Measurements from ENCODE around the gene ANKRD33B.

The ANKRD33B gene

DNA sequence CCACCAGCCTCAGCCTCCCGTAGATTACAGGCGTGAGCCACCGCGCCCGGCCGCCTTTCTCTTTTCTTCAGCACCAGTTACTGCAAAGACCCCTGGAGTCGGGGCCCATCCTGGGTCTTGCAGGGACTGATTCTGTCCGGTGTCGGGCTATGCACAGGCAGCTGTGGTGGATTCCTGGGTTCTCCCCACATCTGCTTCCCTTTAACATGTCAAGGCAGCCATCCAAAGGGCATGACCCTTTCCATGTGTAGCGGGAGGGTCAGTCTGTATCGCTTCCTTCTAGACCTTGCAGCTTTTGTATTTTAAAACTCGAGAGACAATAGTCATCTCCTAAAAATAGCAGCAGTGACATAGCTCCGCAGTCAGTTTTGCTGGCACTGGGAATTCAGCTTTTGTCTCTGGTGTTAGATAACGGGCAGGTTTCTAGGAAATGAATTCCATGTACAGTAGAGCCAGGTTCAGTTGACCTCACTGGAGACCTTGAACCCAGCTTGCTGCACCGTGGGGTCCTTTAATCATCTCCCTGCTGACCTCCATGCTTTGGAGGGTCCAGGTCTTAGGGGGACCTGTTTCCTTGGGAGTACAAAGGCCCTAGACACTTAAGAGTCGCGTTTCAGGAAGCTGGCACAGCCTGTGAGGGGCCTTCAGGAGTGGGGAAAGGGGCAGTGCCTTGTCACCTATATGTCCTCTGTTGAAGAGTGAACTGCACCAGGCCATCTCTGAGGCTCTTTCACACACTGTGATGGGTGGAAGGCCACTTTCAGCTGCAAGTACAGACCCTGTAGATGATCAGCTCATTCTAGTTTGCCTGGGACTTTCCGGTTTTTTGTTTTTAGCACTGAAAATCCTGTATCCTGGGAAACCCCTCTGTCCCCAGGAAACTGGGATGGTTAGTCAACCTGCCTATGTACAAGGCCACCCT, 13.8 kb downstream of the ANKRD33B start:
- in situ Hi-C loops (cut with MboI; ENCODE audit: low sequenced_read_pairs) = no loop called here

DNA sequence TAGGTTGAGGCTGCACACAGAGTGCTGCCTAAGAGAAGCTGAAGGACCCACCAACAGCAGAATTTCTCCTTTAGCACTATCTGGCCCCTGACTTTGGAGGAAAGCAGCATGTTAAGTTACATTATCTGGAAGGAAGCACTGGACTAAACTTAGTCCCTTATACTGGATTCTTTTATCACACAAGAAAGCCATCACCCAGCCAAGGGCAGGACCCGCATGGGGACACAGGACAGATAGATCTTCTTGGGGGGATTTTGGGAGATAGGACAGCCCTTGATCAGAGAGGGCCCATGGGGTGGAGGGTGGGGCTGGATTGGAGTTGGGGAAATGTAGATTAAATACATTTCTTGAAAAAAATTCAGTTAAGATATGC, 14.4 kb downstream of the ANKRD33B start:
- in situ Hi-C loops (cut with MboI; ENCODE audit: low sequenced_read_pairs) = no loop called here

DNA sequence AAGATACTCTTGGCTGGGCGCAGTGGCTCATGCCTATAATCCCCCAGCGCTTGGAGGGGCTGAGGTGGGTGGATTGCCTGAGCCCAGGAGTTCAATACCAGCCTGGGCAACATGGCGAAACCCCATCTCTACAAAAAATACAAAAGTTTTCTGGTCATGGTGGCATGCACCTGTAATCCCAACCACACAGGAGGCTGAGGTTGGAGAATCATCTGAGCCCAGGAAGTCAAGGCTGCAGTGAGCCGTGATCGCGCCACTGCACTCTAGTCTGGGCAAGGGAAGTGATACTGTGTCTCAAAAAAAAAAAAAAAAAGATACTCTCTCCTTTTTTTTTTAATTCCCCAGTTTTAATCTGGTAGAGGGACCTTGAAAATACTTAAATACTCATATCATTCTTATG, 15.0 kb downstream of the ANKRD33B start:
- in situ Hi-C loops (cut with MboI; ENCODE audit: low sequenced_read_pairs) = no loop called here

DNA sequence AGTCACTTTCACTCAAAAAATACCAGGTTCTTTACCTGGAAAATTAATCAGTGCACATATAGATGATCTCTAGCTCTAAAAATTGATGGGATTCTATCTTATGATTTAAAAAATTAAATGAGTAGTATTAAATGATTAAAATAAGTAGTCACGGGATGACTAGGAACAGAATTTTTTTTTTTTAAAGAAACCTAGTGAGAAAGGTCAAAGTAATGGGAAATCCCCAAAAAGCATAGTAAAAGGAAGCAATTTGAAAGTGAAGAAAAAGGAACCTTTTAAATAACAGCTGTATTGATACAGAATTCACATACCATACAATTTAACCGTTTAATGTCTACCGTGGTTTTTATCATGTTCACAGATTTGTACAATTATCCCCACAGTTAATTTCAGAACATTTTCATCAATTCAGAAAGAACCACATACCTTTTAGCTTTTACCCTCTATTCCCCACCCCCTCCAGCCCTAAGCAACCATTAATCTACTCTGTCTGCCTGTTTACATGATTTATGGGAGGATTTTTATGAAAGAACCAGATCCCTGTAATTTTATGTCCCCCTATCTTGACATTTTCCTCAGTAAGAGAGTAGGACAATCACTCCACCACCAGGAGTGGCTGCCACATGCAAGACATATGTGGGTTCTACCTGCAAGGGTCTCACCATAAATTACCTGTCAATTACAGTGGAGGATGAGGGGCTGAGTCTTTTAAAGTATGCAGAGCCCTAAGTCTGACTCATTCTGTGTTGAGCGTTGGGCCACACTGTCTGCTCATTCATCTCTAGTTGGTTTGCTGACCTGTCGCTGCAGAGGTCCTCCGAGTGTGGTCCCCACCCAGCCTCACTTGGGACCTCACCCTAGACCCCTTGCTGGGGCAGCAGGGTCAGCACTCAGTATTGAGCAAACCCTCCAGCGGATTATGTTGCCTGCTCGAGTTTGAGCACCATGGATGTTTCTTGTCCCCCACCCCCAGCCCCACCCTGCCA, 16.0 kb downstream of the ANKRD33B start:
- in situ Hi-C loops (cut with MboI; ENCODE audit: low sequenced_read_pairs) = no loop called here

DNA sequence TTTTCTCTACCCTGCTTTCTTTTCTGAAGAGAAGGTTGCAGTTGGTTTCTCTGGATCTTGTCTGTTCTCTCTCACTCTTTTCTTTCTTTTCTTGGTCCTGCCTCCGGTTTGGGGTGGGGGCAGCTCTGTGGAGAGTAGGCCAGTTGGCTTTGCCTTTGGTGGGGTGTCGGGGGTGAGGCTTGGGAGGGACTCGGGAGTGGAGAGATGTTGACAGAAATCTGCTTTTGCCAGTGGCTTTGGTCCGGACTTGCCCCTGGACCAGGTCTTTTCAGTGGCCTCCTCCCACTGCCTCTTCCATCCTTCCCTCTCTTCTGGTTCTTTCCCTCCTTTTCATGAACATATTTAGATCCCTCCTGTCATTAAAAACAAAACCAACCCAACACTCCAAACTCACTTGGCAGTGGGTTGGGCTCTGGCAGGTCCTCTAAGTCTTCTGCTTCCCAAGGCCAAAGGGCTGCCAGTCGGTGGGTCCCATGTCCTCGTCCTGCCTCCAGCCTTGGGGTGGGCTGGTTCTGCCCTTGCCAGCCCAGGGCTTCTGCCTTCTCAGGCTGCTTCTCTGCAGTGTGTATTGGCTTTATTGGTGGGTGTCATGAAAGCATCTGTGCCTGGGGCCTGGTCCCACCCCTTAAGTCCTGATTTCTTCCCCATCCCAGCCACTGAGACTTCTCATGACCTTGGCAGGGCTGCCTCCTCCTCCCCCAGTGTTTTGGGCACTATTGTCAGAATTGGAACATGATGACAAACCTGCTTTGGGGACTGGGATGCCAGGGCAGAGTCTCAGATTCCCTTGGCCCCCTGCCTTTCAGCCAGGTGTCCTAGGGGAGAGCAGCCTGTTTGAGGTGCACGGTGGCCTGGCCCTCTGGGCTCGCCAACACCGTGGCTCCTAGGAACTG, 16.9 kb downstream of the ANKRD33B start:
- in situ Hi-C loops (cut with MboI; ENCODE audit: low sequenced_read_pairs) = no loop called here

DNA sequence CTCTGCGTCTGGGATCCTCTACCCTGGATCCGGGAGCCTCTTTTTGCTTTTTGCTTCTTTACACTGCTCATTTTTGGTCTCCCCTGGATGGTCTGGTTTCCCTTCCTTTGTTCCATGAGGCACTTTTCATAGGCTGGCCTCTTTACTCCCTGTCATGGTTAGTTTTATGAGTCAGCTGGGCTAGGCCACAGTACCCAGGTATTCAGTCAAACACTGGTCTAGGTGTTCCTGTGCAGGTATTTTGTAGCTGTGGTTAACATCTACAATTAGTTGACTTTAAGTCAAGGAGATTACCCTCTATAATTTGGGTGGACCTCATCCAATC, 17.5 kb downstream of the ANKRD33B start:
- in situ Hi-C loops (cut with MboI; ENCODE audit: low sequenced_read_pairs) = no loop called here

DNA sequence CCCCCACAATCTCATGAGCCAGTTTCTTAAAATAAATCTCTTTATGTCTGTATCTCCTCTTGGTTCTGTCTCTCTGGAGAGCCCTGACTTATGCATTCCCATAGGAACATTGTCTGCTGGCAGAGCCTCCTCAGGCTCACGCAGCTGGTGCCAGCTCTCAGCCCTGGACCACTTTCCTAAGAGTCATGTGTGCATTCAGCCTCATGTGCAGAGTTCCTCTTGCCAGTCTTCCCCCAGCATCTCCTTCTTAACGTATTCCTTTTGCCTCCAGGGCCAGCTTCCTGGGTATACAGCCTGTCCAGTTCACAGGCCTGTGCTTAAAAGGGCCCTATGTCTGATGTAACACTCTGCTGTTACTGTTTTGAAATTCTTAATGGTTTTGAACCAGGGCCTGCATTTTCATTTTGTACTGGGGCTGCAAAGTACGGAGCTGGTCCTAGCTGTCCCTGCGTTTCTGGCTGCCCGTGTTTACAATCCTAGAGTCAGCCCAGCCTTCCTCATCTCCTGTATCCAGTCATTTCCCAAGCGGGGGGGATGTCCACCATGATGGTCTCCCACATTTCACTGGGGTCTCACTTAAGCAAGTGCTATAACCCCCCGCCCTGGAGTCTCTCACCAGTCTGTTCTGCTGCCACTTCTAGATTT, 18.1 kb downstream of the ANKRD33B start:
- in situ Hi-C loops (cut with MboI; ENCODE audit: low sequenced_read_pairs) = no loop called here

DNA sequence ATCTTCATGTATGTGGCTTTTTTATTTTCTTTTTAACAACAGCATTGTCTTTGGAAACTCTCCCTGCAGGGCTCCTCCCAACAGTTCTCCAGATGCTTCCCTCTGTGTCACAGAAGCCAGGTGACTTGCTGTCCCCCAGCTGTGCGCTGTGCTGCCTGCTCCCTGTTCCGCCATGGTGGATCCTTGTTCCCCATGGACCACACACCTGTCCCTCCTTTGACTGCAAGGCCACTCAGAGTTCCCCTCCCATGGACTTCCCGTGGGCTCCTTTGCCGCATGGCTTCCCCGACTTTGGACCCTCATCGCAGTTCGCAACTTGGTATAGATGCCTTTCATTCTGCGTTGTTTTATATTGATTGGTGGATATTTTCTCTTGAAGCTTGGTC, 18.6 kb downstream of the ANKRD33B start:
- in situ Hi-C loops (cut with MboI; ENCODE audit: low sequenced_read_pairs) = no loop called here

DNA sequence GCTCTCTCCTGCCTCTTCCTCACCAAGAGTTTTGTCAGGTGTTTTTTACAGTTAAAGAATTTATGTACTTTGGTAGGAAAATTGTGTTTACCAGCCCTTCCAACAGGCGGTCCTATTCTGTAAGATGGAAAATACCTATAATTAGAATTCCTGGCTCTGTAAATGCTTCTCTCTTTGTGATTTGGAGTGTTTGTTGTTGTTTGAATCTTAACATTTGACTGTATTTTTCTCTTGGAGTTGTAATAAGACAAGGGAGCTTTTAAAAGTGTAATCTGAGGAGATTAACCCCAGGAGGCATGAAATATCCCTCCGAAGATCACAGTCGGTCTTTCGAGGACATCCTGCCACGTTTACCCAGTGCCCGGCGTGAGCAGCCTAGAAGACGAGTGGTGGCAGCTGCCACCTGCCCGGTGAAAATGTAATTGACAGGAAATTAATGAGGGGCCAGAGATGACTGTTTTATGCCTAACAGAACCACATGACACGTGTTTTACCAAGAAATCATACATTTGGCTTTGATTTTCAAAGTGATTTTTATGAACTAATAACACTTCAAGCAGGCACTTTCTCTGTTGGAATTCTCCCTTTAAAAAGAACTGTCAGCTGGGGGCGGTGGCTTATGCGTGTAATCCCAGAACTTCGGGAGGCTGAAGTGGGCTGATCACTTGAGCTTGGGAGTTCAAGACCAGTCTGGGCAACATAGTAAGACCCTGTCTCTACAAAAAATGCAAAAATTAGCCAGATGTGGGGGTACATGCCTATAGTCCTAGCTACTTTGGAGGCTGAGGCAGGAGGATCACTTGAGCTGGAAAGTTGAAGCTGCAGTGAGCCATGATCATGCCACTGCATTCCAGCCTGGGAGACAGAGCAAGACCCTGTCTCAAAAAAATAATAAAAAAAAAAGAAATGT, 20.0 kb downstream of the ANKRD33B start:
- in situ Hi-C loops (cut with MboI; ENCODE audit: low sequenced_read_pairs) = no loop called here

DNA sequence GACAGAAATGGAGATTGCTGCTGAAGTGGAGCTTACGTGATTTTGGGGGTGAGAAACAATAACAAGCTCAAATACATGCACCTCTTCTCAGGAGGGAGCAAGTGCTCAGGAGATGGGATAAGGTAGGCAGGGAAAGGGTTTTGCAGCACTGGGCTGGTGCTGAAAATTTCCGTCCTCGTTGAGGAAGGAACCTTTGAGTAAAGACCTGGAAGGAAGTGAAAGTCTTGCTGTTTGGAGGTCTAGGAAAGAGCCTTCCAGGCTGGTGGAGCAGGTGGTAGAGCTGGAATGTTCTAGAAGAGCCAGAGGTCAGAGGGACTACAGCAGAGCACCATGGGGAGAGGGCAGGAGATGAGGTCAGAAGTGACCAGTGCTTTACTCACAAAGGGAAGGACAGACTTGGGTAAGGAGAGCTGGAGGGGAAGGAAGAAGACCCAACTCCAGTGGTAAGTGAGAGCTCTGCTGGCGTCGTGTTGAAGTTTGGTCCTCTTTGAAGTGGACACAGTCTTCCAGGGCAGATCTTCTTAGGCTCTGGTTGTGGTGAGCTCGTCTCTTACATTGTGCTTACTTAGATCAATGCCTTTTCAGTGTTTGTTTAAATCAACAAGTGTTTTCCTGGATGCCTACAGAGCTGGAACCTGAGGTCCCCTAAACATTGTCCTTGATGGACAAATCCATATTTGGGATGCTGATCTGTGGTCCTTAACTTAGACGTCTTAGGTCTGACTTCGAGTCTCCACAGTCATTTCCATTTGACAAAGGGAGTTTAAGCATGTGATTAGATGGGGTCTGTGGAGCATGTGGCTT, 21.0 kb downstream of the ANKRD33B start:
- in situ Hi-C loops (cut with MboI; ENCODE audit: low sequenced_read_pairs) = no loop called here

DNA sequence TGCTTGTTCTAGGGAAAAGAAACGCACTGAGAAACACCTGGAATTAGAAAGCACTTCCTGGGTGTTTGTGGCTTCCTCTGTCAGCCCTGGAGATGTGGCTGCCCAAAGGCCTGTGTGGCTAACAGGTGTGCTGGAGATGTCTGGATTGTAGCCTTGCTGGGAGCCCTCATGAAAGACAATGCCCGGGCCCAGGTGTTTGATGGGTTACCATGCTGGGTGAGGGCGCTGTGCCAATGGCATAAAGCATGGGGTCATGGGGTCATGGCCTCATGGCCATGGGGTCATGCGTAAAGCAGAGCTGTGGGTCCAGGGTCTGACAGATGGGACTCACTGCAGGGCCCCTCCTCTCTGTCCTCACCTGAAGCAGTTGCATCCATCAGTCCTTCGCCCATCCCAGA, 21.6 kb downstream of the ANKRD33B start:
- in situ Hi-C loops (cut with MboI; ENCODE audit: low sequenced_read_pairs) = no loop called here

DNA sequence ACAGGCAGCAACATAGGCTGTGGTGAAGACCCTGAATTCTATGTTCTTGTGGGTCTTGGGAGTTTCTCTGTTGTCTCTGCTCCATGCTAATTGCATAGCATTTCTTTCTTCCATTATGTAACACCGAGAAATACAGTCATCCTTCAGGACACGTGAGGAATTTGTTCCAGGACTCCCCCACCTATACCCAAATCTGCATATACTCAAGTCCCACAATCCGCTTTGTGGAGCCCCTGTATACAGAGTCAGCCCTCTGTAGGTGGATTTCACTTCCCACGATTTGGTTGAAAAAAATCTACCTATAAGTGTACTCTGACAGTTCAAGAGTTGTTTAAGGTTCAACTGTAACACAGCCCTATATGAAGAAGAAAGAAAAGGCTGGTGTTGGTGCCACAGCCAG, 22.1 kb downstream of the ANKRD33B start:
- in situ Hi-C loops (cut with MboI; ENCODE audit: low sequenced_read_pairs) = no loop called here

DNA sequence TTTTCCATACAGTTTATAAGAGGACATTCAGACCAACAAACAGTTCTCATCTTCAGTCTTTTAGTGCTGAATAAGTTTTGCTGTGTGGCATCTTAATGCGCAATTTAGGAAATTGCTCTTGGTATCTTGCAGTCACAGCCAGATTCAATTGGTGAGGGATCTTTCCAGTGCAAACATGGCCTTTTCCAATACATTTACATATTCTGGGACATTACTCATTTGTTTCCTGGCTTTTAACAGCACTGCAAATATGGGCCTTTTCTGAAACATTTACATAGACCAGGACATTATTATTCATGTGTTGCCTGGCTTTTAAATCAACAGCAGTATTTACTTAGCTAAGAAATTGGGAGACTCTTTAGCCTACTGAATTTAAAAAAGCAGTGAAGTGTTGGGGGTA, 22.7 kb downstream of the ANKRD33B start:
- in situ Hi-C loops (cut with MboI; ENCODE audit: low sequenced_read_pairs) = no loop called here

DNA sequence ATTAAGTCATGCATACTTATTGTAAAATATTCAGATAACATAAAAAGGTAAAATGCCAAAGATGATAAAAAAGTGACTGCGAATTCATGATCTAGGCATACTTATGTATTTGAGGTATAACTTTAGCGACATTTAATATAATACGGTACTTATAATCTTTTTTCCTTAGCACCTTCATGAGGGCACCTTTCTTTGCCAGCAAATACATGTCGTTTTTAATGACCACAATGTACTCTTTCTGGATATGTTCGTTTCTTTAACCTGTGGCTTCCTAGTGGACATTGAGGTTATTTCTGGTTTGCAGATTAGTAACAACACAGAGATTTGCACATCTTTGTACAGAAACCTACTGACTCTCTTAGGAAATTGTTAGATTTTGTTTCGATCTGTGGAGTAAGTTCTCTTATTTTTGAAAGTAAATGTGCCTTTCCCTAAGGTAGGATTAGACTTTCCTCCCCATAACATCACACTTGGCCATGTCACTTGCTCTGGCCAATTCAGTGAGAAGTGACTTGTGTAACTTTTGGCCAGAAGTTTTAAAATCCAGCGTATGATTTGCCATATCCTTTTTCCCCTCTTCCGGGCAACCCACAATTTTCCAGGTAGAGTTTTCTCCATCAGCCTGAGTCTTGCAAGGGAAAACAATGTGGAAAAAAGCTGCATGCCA, 24.4 kb downstream of the ANKRD33B start:
- in situ Hi-C loops (cut with MboI; ENCODE audit: low sequenced_read_pairs) = no loop called here

DNA sequence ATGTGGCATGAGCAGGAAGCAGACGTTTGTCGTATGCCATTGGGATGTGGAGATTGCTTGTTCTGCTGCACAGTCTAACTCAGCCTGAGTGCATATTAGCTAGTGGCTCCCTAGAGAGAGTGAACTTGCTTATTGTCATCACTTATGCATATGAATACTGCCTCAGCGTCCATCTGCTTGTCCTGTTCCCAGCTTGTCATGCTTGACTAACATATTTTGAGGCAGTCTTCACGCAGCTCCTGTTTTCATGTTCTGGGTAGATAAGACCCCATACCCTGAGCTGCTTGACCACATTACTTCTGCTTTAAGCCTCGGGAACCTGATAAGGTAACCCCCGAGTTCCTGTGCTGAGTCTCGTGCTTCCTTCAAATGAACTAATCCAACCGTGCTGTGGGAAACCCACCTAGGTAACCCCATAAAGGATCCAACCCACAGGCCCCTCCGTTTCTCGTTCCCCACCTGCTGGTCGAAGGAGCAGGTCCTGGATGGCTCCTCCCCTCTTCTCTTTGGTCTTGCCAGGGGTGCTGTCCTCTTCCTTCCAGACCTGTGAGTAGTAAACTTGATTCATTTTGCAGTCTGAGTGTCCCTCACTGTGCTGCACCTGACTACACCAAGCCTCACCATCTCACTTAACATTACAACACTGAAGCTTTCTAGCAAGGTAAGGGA, 25.0 kb downstream of the ANKRD33B start:
- in situ Hi-C loops (cut with MboI; ENCODE audit: low sequenced_read_pairs) = no loop called here

DNA sequence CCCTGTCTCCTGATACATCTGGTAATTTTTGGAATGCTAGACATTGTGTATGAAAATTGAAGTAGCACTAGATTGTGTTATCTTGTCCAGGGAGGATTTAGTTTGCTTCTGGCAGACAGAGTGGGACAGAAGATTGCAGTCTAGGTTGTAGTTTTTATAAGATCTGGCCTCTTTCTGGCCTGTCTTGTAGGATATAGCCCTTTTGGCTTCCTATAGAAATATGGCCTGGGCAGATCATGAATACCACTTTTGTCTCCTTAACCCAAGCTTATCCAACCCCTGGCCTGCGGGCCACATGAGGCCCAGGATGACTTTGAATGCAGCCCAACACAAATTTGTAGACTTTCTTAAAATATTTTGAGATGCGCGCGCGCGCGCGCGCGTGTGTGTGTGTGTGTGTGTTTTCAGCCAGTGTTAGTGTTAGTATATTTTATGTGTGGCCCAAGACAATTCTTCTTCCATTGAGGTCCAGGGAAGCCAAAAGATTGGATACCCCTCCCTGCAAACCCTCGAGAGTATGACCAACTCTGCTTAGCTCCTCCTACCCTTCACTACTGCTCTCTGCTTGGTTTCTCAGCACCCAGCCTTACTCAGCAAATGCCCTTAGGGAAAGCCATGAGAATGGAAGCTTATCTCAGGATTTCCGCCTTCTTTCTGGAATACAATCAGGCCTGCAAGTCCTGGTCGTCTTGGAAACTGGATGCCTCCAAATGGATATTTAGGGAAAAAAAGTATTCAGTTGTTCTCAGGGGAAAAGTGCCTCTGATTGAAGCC, 26.5 kb downstream of the ANKRD33B start:
- in situ Hi-C loops (cut with MboI; ENCODE audit: low sequenced_read_pairs) = no loop called here

DNA sequence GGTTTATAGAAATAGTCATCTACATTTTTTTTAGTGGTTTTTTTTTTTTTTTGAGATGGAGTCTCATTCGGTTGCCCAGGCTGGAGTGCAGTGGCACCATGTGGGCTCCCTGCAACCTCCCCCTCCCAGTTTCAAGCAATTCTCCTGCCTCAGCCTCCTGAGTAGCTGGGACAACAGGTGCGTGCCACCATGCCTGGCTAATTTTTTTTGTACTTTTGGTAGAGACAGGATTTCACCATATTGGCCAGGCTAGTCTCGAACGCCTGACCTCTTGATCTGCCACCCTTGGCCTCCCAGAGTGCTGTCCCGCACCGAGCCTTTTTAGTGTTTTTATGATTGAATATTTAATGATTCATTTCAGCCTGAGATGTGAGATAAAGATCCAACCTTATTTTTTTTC, 27.3 kb downstream of the ANKRD33B start:
- in situ Hi-C loops (cut with MboI; ENCODE audit: low sequenced_read_pairs) = no loop called here

All from HL-60/S4 treated with phorbol 12-myristate 13-acetate at 8.2 ng/mL for 4 days and 3 days (cell line).